HepG2 (cell line): Measurements from ENCODE around the gene HAP1. TPM values are rescaled to one million over a fixed set of nuclear protein-coding genes. Genes with fewer than 3 reads are reported as not detected.

Experiments
- BCL6 ChIP-seq: IDR thresholded peaks from 2 replicates; pipeline ENCODE4 v1.6.1; 2016; ENCODE audit warnings: missing genetic modification reagents, missing compliant biosample characterization
- GLMP ChIP-seq: sonication (generic); formaldehyde crosslinking; IDR thresholded peaks from 2 replicates; pipeline ENCODE4 v1.9.0; 2021; ENCODE audit warnings: missing genetic modification reagents, mild to moderate bottlenecking, borderline replicate concordance
- HNRNPL ChIP-seq: fragments of 200-400 bp; formaldehyde crosslinking; IDR thresholded peaks from 2 replicates; pipeline ENCODE4 v1.6.1; 2017; ENCODE audit warnings: mild to moderate bottlenecking, low read depth, low read length
- KLF6 ChIP-seq: IDR thresholded peaks from 2 replicates; pipeline ENCODE4 v1.8.0; 2016; ENCODE audit warnings: missing biosample characterization, missing genetic modification reagents
- SIX1 ChIP-seq: sonication (generic); formaldehyde crosslinking; IDR thresholded peaks from 2 replicates; pipeline ENCODE4 v1.4.0; 2020; ENCODE audit warnings: missing genetic modification reagents, borderline replicate concordance
- THAP9 ChIP-seq: sonication (generic); formaldehyde crosslinking; IDR thresholded peaks from 2 replicates; pipeline ENCODE4; 2020; ENCODE audit warnings: missing genetic modification reagents, mild to moderate bottlenecking, borderline replicate concordance
- ZBTB42 ChIP-seq: sonication (generic); formaldehyde crosslinking; IDR thresholded peaks from 2 replicates; pipeline ENCODE4 v1.5.0; 2020; ENCODE audit warnings: mild to moderate bottlenecking, missing genetic modification reagents
- ZNF317 ChIP-seq: sonication (generic); formaldehyde crosslinking; IDR thresholded peaks from 2 replicates; pipeline ENCODE4 v1.5.0; 2020; ENCODE audit warnings: mild to moderate bottlenecking, missing genetic modification reagents
- ZNF782 ChIP-seq: sonication (generic); formaldehyde crosslinking; IDR thresholded peaks from 2 replicates; pipeline ENCODE4 v1.4.0; 2020; ENCODE audit warnings: missing genetic modification reagents, mild to moderate bottlenecking, borderline replicate concordance
- ZSCAN25 ChIP-seq: sonication (generic); formaldehyde crosslinking; IDR thresholded peaks from 2 replicates; pipeline ENCODE4 v1.8.0; 2022; ENCODE audit warnings: mild to moderate bottlenecking, missing genetic modification reagents
- polyA plus RNA-seq, 8 experiments: library from polyadenylated mRNA; depleted of rRNA in 3 of 8; stranded (reverse) in 7 of 8; unstranded in 1 of 8; fragments of >200 nt; fragmentation: Illumina TruSeq in 4 of 8; extraction: Trizol in 4 of 8; gene quantifications; 2 replicates each; pipeline versions ENCODE4 v1.2.1 to v1.2.3, GENCODE V29; 2011 to 2016; ENCODE audit warnings: low read depth in 4 of 8, missing spikeins in 1 of 8, mixed read lengths in 1 of 8; ENCODE audit not compliant: insufficient read depth in 1 of 8
- total RNA-seq, 5 experiments: library from RNA; depleted of rRNA; stranded (reverse); fragments of >200 nt; fragmentation: Illumina TruSeq; extraction: Trizol; gene quantifications; 2 replicates each; pipeline ENCODE4 v1.2.3, GENCODE V29; 2016; ENCODE audit warnings: low read depth in 1 of 5

Gene HAP1
- total and polyA plus RNA-seq, 2 of the 13 experiments (the other 11 are each of a cell fraction or from before 2014, with no cell fraction given) = 0.07 TPM

GRCh38 chr17:41781404-41782110, 47.1 kb upstream of the HAP1 start (continued):
- TF ChIP-seq ZSCAN25 (CRISPR knock-in tag) = no peak
- no peak for TF ChIP-seq THAP9 (CRISPR knock-in tag)
- no peak for TF ChIP-seq BCL6 (CRISPR knock-in tag)
- TF ChIP-seq ZBTB42 = no peak
- no peak for TF ChIP-seq HNRNPL
- no peak for TF ChIP-seq ZNF782 (CRISPR knock-in tag)
- TF ChIP-seq GLMP (CRISPR knock-in tag) = no peak
- no peak for TF ChIP-seq KLF6 (CRISPR knock-in tag)
- no peak for TF ChIP-seq SIX1 (CRISPR knock-in tag)
- no peak for TF ChIP-seq ZNF317 (CRISPR knock-in tag)
